Fibroblast of skin of right biceps (primary cell): ENCODE results near the gene EHMT1.
A peak's percentile ranks its signal among the peaks of the same experiment; 100 is the strongest.

Experiments
- DNase-seq: peaks from one replicate; pipeline ENCODE4 v3.0.0-alpha.2; 2013

Gene EHMT1

DNA sequence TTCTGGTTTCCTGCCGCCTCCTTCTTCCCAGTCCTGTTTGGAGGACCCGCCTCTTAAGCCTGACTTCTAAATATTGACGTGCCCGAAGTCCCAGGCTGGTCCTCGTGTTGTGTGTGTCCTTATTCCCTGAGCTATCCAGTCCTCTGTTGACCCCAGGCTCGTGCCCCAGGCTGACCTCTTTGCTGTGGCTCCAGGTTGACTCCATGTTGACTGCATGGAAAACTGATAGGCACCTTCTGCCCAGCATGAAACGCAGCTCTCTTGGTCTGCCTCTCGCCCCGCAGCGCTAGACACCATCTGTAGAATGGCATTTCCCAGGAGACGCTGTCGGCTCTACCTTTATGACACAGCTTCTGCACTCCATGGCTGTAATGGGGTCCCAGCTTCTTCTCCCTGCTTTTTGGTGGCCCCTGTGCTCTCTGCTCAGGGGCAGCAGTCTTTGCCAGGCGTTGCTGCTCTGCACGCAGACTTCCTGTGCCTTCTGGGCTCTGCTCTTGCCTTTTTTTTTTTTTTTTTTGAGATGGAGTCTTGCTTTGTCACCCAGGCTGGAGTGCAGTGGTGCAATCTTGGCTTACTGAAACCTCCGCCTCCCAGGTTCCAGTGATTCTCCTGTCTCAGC lies 28.4 kb downstream of the EHMT1 start:
- no peak for DNase-seq

DNA sequence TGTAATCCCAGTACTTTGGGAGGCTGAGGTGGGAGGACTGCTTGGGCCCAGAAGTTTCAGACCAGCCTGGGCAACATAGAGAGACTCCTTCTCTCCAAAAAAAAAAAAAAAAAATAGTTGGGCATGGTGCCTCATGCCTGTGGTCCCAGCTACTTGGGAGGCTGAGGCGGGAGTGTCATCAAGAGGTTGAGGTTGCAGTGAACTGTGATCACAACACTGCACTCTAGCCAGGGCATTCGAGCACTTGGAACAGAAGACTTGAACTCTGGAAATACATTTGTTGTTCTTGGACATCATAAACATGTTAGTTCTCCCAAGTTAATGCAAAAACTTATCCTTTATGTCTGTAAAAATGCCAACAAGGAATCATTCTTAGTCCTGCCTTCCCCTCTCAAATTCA lies 29.6 kb downstream of the EHMT1 start:
- DNase-seq = peak; percentile 16

- DNase-seq = no peak
Observed at GRCh38 chr9:137649553-137649952, 30.7 kb downstream of the EHMT1 start.

DNA sequence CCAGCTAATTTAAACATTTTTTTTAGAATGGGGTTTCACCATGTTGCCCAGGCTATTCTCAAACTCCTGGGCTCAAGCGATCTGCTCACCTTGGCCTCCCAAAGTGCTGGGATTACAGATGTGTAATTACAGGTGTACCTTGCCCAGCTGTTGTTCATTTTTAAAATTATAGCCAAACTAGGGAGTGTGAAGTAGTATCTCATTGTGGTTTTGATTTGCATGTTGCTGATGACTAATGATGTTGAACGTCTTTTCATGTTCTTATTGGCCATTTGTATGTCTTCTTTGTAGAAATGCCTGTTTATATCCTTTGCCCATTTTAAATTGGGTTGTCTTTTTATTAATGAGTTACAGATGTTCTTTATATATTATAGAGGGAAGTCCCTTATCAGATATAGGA lies 31.5 kb downstream of the EHMT1 start:
- DNase-seq = no peak

DNA sequence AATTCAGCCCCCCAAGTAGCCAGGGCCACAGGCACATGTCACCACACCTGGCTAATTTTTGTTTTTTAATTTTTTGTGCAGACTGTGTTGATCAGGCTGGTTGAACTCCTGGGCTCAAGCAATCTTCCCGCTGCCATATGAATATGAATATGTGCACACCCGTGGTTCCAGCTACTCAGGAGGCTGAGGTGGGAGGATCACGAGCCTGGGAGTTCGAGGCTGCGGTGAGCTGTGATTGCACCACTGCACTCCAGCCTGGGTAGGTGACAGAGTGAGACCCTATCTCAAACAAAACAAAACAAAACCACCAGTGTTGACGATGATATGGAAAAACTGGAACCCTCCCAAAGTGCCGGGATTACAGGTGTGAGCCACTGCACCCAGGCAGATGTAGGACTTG lies 32.0 kb downstream of the EHMT1 start:
- DNase-seq = no peak

DNA sequence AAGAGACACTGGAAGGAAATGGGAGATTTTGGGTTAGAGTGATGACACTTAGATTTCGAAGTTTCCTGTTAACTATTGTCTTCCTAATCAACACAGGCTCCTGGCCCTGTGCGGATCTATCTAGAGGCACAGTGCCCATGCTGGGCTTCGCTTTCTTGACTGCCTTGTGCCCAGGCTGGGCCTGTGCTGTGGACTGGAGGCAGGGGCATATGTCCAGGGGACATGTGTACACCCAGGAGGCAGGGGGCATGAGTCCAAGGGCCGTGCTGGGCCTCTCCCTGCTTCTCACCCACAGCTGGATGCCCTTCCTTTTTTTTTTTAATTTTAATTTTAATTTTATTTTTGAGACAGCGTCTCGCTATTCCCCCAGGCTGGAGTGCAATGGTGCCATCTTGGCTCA lies 37.6 kb downstream of the EHMT1 start:
- no peak for DNase-seq

DNA sequence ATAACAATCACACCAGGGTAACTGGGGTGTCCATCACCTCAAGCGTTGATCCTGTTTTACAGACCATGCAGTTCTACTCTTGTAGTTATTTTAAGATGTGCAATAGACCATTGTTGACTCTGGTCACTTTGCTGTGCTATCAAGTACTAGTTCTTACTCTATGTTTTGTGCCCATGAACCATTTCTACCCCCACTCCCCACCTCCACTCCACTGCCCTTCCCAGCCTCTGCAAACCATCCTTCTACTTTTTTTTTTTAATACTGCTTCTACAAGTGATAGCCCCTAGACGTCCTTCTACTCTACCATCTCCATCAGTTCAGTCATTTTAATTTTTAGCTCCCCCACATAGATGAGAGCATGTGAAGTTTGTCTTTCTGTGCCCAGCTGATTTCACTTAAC lies 38.8 kb downstream of the EHMT1 start:
- no peak for DNase-seq

DNA sequence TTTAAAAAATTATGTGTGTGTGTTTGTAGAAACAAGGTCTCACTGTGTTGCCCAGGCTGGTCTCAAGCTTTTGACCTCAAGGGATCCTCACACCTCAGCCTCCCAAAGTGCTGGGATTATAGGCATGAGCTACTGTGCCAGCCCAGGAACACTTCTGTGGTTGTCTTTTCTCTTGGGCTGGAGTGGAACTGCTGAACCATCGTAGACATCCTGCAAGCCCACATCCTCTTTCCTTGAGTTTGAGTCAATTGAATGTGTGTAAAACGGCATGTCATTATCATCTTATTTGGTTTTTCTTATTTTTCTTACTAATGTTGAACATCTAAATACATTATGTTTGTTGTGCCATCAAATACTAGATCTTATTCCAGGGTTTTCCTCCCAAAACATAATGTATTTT lies 40.0 kb downstream of the EHMT1 start:
- no peak for DNase-seq

GRCh38 chr9:137660144-137660543 lies 41.3 kb downstream of the EHMT1 start:
- no peak for DNase-seq

DNA sequence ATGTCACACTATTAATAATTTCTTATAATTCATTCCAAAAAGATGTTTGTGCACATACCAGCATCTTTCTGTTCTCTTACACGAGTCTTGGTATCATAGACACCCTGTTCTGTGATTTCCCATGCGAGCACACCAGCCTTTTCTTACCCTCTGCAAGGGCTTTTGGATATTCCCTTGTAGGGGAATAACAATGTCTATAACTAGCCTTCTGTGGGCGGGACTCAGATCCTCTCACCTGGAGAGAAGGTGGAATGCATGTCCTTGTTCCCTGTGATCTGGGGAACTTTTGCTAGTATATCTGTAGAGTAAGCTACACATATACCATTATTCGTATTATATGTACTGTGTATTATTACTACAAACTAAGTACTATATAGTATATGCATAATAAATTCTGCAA lies 44.8 kb downstream of the EHMT1 start:
- DNase-seq = no peak

GRCh38 chr9:137664676-137665075 lies 45.9 kb downstream of the EHMT1 start:
- DNase-seq = no peak

DNA sequence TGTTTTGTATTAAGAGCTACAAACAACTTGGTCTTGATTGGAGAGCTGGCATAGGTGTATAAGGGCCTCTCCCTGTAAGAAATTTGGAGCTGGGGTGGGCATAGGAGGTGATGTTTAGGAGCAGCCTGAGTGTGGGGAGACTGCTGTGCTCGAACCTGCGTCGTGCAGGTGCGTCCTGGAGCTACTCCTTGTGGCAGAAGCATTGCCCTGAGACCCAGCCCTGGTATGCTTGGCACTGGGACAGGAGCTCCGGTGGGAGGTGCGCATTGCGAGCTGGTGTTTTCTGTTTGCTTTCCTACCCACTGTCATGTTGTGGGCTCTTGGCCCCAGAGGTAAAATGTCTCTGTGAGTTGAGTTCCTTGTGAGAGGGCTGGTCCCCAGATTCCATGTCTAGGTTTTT lies 46.4 kb downstream of the EHMT1 start:
- no peak for DNase-seq

DNA sequence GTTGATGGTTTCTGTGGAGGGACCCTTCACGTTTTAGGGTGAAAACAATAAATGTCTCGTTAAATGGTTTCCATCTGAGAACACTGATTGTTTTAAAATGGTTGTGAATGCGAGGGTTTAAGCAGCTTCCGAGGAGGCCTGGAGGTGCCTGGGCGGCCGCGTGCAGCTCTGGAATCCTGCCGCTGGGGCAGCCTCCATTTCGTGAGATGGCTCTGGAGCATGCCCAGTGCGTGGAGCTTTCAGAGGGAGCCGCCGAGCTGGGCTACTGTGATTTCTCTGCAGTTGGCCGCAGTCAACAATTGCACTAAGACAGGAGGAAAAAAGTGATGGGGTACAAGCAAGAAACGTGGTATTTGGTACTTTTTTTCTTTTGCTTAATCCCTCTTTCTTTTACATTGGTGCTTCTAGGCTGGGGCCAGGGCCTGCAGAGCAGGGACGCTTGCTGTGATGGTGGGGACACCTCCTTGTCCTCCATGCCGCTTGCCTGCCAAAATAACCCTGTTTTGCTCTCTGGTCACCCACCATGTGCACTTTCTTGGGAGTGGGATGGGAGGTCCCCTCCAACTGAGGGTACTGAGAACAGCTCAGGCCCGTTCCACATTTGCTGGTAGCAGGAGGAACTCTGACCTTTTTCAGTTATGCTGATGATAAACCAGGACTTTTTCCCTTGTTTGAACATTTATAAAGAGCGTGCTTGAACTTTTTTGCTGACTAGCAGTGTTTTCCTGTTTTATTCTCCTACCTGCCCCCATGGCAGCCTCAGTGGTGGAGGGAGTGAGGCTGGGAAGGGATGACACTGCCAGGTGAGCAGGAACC lies 47.1 kb downstream of the EHMT1 start:
- peak; percentile 14 for DNase-seq

DNA sequence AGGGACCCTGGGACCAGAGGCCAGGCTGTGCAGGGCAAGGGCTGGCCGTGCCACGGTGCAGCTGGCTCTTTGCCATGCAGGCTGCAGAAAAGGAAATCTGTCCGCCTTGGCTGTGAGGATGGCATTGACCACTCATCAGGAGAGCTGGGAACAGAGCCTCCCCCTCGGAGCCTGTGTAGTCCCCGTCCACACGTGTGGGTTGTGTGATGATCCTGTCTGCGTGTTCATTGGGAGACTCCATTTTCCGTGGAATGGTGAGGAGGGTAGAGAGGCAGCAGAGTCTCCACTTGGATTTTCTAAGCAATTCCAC lies 47.7 kb downstream of the EHMT1 start:
- no peak for DNase-seq

GRCh38 chr9:137666955-137667670 lies 48.3 kb downstream of the EHMT1 start:
- DNase-seq = no peak

DNA sequence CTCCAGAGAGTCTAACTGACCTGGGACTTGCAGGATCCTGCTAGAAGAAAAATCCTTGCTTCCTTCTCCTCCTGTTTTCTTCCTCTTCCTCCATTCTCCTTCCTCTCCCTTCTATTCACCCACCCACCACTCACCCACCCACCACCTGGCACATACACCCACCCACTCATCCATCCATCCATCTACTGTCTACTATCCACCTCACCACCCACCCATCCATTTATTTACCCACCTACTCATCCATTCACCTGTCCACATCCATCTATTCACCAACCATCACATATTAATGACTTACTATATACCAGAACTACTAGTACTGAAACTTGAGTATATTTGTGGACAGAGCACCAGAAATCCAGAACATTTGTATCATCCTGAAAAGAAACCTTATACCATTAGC lies 49.4 kb downstream of the EHMT1 start:
- no peak for DNase-seq

GRCh38 chr9:137669261-137669672 lies 50.5 kb downstream of the EHMT1 start:
- peak; percentile 20 for DNase-seq

DNA sequence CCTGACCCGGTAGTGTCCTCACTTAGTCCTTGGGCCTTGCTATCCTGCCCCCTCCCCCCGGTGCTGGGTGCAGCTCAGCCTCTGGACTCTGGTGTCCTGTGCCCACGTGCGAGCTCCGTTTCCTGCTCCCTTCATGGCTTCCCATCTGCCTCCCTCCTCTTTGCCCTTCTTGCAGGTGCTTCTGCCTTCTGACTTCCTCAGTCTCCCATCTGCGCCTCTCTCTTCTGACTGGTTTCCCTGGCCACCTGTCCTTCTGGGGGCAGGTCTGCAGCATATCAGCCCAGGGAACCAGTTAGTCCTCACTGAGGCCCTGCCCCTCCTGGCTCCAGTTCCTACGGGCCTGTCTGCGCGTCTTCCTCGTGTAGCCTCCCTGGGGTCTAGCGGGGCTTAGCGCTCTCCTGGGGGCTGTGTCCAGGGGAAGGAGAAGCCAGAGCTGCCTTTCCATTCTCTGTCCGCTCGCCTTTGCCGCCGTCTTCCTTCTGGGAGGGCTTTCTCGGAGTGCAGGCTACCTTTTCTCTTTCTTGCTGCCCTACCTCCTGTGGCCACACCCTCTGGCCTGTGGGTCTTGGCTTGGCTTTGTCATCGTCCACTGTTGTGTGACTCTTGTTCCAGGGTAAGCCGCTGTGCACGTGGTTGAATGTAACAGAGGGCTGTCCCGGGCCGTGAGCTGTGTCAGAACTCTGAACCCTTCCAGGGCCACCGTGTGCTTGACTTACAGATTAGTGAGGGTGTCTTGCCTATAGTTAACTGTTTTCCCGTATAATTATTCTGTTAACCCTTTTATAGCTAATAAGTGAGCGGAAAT lies 51.8 kb downstream of the EHMT1 start:
- no peak for DNase-seq

- no peak for DNase-seq
Observed at GRCh38 chr9:137671196-137671538, 52.4 kb downstream of the EHMT1 start.

- DNase-seq = no peak
Observed at GRCh38 chr9:137671721-137672120, 52.9 kb downstream of the EHMT1 start.

DNA sequence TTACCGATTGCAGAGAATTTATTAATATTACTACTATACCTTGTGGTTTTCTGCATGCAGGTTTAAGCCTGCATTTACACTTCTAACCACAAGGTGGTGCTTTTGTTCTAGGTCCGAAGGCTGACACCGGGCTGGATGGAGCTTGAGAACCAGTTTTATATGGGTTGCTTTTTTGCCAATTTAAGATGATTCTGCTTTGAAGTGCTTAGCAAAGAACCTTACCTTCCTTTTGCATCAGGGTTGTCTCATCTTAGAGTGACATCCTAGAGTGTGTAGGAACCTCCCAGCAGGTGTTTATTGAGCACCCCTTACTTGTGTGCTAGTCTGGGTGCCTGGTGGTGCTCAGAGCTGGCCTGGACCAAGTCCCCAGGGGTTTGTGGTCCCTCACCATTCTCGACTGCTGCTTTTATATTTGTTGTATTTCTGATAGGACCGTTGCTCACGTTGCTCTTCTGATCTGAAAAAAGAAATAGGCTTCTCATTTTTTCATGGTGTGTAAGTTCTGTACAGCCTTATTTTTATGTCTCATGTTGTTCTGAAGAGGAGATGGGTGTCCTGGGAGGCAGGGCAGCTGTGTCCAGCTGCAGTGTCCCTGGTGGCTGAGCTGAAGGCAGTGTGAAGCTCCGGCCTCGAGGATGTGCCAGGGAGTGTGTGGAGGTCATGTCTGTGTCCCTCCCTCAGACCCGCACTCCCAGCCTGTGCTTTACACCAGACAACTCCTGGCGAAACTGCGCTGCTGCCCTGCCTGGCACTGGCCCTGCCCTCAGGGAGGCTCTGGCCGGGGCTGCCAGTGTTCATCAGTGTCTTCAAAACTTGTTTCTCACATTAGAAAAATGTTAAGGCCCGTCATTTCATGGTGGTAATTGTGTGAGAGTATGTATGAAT lies 54.3 kb downstream of the EHMT1 start:
- DNase-seq = peak; percentile 62

DNA sequence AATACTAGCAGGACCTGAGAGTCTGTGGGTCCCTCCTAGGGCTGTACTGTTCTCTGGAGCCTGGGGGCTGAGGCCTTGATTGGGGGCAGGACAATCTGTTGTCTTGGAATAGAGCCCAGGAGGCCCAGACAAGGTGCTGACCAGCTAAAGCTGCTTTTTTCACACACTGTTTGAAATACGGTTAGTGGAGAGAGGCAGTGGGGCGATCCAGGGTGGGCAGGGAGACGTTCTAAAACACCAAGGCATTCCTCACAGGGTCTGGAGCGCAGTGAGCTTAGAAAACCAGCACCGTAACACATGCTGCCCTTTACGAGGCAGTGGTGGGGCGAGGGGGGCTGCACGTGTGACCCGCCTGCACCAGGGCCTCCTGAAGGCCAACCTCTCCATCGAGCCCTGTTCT lies 55.1 kb downstream of the EHMT1 start:
- no peak for DNase-seq
